HG03196 (cell line): ENCODE results near the gene CTAG1B.
"Not testable (repeated sequence)": the region's sequence is repeated elsewhere in the genome, so short reads cannot be mapped to it uniquely, and the experiment has no call there.

Experiments used
- ATAC-seq: cut with Tn5 transposase; IDR thresholded peaks from one replicate; pipeline ENCODE4 v1.9.1; 2021; ENCODE audit not compliant: unreplicated experiment

Gene CTAG1B

GRCh38 chrX:154619182-154619581, at the start of gene CTAG1B:
Gene CTAG1B (minus strand): TSS chrX:154619282. CDS start chrX:154619218, 64 bp downstream.
- not testable (repeated sequence) for ATAC-seq

GRCh38 chrX:154661899-154662298, 42.8 kb upstream of the CTAG1B start:
- no peak for ATAC-seq

GRCh38 chrX:154661170-154661569, 42.1 kb upstream of the CTAG1B start:
- ATAC-seq: no peak

- ATAC-seq: no peak
Observed at GRCh38 chrX:154660541-154660940, 41.5 kb upstream of the CTAG1B start.

GRCh38 chrX:154658957-154659356, 39.9 kb upstream of the CTAG1B start:
- ATAC-seq: no peak

GRCh38 chrX:154658187-154658586, 39.1 kb upstream of the CTAG1B start:
- no peak for ATAC-seq

GRCh38 chrX:154657226-154657805, 38.2 kb upstream of the CTAG1B start:
- ATAC-seq: no peak

GRCh38 chrX:154655786-154656185, 36.7 kb upstream of the CTAG1B start:
- ATAC-seq: no peak

GRCh38 chrX:154655346-154655745, 36.3 kb upstream of the CTAG1B start:
- ATAC-seq: no peak

- no peak for ATAC-seq
Observed at GRCh38 chrX:154654925-154655324, 35.8 kb upstream of the CTAG1B start.

GRCh38 chrX:154654372-154654771, 35.3 kb upstream of the CTAG1B start:
- no peak for ATAC-seq

- not testable (repeated sequence) for ATAC-seq
Observed at GRCh38 chrX:154653413-154653812, 34.3 kb upstream of the CTAG1B start, which contains the start of gene CTAG2. Gene CTAG2 (minus strand): TSS chrX:154653579. CDS start chrX:154653515, 64 bp downstream.

GRCh38 chrX:154653048-154653401, 33.9 kb upstream of the CTAG1B start:
- no peak for ATAC-seq

GRCh38 chrX:154652311-154653047, 33.4 kb upstream of the CTAG1B start:
- no peak for ATAC-seq

GRCh38 chrX:154650221-154650510, 31.1 kb upstream of the CTAG1B start:
- no peak for ATAC-seq

- ATAC-seq: no peak
Observed at GRCh38 chrX:154649503-154650220, 30.6 kb upstream of the CTAG1B start.

- no peak for ATAC-seq
Observed at GRCh38 chrX:154648931-154649330, 29.8 kb upstream of the CTAG1B start.

- ATAC-seq: not testable (repeated sequence)
Observed at GRCh38 chrX:154645745-154646378, 26.8 kb upstream of the CTAG1B start.

- not testable (repeated sequence) for ATAC-seq
Observed at GRCh38 chrX:154643708-154644107, 24.6 kb upstream of the CTAG1B start.

GRCh38 chrX:154641740-154642139, 22.7 kb upstream of the CTAG1B start:
- not testable (repeated sequence) for ATAC-seq

- ATAC-seq: not testable (repeated sequence)
Observed at GRCh38 chrX:154633661-154634060, 14.6 kb upstream of the CTAG1B start.

- ATAC-seq: not testable (repeated sequence)
Observed at GRCh38 chrX:154630949-154631348, 11.9 kb upstream of the CTAG1B start.
